Endothelial cell of hepatic sinusoid (primary cell): Measurements from ENCODE around the gene ABHD17C.

ENCODE experiments used
- in situ Hi-C: cut with HindIII; loops from 2 replicates; pipeline ENCODE4 v1.10.0; 2017; ENCODE audit warnings: low sequenced_read_pairs

ABHD17C gene

DNA sequence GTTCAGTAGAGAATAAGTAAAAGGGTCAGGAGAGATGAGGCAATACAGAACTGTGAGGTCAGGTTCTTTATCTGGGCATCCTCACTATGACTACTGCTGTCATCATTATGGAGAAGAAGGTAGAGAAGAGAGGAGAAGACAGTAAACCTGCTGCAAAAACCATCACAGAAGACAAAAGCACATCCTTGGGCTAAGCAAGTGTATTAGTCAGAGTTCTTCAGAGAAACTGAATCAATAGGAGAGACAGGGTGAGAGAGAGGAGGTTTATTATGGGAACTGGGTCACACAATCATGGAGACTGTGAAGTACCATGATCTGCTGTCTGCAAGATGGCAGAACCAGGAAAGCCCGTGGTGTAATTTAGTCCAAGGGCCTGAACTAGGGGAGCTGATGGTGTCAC, 9.5 kb upstream of the ABHD17C start:
- in situ Hi-C loops, result no loop called here

DNA sequence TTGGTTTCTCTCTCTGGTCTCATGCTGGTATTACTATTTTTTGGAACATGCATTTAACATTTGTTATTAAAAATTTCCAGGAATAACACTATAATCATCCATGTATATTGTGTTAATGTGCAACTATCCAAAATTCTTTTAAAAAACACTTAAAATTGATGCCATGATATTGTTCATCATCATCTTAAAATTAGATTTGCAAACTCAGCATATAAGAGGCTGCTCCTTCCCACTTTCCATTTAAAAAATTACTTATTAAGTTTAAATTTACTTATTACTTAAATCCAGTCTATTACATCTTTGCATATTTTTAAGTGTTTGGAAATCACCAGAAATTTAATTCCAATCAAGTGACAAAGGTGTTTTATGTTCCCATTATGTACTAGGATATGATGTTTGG, 5.8 kb upstream of the ABHD17C start:
- in situ Hi-C loops, result no loop called here

DNA sequence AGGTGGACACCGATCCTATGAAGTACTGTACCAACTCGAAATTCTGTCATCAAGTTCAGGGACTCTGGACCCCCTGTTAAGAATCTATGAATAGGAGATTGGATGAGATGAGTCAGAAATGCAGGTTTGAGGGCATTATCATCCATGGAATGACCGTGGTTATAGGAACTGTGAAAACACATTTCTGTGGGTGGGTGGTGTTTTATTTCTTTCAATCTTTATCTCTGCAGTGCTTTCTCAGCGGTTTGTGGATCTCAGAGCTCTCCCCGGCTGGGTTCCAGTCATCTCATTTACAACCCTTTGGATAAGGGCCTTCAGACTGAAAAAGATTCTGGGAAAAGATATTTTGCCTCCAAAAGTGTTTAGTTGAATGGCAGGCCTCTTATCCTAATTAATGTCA, 5.4 kb upstream of the ABHD17C start:
- in situ Hi-C loops, result no loop called here

GRCh38 chr15:80691575-80691974, 3.5 kb upstream of the ABHD17C start:
- in situ Hi-C loops, result no loop called here

DNA sequence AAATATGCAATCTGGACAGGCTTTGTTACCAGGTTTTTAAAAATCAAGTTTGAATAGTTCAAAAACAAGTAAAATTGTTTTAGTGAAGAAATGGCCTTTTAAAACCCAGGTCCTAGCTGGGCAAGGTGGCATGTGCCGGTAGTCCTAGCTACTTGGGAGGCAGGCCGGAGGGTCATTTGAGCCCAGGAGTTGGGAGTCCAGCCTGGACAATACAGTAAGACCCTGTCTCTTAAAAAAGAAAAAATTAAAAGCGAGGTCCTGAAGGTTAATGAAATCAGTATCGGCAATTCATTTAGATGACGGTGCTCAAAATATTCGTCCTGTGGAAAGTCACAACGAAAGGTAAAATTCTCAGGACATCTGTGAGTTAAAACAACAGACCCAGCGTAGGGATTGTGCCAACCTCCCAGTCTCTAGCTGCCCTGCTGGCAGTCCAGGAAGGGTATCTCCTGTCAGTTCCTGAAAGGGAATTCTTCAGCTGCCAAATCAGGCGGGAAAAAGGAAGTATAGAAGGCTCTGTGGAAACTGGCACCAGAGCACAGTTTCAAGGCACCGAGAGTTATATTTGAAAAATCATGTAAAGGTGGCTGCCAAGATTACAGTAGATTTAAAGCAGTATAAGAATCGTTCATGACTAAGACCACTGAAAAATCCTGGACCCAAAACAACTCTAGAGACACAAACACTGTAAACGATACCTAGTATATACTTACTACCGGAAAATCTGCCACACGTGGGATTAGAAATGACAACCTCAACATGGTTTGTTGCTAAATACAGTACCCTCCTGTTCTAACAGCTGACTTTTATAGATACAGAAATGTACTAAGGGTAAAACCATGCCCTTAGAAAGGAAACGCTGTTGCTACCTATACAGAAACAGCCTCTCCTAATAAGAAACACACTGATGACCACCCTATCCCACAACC, 1.2 kb upstream of the ABHD17C start:
- in situ Hi-C loops, result no loop called here

DNA sequence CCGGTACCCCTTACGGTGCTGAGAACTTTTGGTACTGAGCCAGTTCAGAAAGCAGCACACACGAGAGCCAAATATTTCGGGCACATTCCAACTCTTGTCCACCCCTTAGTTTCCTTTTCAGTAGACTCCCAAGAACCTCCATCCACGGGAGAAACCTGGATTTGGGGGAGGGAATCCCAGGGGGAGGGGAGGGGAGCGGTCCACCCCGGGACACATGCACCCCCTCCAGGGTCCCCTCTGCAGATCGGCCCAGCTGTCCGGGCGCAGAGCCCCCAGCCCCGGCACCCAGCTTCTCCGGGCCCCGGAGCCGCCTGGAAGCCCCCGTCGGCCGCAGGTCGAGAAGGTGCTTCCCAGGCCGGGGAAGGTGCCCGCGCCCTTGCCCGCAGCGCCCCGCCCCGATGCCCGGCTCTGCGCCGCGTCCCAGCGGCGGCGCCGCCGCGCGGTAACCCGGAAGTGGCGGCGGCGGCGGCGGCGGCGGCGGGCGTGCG, 455 bp upstream of the ABHD17C start:
- in situ Hi-C loops, result no loop called here

DNA sequence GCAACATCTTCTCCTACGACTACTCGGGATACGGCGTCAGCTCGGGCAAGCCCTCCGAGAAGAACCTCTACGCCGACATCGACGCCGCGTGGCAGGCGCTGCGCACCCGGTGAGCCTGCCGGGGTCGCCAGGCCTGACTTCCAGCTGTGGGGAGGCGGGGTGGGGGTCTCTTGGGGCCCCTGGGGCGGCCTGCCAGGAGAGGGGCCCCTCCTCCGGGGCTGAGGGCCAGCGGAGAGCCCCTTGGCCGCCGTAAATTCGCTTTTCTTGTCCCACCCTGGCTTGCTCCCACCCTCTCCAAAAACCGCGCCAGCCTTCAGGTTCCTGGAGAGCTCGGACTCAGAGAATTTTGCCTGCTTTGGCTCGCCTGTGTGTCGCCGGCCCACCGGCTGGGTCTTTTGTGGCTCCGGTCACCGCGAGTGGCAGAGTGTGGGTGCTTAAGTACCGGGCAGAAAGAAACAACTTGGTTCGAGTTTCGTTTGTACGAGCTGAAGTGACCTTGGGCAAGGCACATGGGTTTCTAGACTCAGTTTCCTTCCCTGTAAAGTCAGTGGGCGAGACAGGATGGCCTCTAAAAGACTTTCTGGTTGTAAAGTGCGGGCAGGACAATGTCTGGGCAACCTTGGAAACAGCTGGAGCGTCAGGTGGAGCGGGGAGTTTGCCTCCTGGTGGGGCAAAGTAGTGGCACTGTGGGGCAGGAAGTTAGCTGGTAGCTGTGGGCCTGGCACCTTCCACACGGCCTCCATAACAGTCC, 976 bp downstream of the ABHD17C start:
- in situ Hi-C loops, result no loop called here

DNA sequence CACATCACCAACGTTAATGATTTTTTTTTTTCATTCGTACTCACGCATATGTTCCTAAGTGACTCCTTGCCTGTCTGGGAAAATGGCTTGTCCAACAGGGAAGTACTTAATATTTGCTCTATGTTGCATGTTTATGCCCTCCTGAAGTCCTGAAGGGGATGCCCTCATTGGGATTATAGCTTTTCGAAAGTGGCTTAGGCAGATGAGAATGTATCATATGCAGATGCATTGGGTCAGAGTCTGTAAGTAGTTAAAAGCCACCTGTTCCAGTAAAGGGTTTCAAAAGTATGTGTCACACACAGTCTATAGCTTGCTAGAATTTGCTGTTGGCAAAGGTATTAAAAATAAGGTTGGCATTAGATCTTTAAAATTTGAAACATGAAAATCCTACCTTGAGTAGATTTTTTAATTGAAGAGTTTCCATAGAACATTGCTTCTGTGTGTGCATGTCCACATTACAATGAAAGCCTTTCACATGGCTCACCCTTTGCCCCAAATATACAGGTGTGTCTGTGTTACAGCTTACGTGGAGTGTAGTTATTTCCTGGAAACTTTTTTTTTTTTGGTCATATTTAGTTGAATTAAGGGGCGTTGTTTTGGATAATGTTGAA, 2.1 kb downstream of the ABHD17C start:
- in situ Hi-C loops, result no loop called here

DNA sequence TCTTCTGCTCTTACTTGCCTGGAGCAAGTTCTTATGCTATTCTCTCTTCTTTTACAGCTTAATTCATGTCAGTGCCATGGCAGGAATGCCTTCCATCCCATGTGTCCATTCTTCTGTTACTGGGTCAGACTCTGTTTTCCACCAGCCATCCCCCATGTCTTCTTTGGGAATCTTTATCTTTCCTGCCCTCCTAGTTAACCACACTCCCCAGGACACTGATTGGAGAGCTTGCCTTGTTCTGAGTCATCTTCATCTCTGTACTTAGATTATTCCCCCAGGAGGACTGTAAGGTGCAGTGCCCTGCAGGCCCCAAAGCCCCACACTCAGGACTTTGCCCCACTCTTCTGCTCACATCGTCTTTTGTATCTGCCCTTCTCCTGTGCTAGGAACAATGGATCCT, 3.6 kb downstream of the ABHD17C start:
- in situ Hi-C loops, result no loop called here

- in situ Hi-C loops, result no loop called here
Measured at GRCh38 chr15:80699981-80700380, 4.9 kb downstream of the ABHD17C start.

GRCh38 chr15:80701676-80702311, 6.7 kb downstream of the ABHD17C start:
- in situ Hi-C loops, result no loop called here

DNA sequence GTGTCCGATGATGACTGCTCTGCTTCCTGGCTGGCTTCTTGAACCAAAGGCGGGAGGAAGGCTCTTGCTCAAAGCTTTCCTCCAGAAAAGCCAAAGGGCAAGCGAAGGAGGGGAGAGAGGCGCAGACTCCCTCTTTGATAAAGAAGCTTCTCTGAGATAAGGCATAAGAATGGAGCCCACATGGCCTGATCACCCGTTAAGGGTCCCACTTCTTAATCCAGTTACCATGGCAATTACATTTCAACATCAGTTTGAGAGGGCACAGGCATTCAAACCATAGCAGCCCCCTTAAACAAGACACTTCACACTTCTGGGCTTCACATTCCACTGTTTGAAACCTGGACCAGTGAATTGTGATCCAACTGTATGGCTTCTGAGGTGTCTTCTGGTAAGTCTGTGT, 8.0 kb downstream of the ABHD17C start:
- in situ Hi-C loops, result no loop called here

DNA sequence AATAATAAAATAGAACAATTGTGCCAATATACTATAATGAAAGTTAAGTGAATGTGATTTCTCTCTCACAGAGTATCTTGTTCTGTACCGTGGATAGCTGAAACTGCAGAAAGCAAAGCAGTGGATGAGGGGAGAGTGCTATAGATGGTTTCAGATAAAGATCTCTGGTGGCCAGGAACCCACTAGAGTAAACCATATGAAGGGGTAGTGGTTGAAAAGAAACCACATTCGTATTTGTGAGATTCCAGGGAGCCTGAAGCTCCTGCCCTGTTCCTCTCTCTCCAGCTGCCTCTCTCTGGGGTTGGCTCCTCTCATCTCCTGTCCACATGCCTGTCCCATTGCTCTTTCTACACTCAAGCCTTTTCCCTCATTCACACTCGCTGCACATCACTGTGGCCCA, 8.9 kb downstream of the ABHD17C start:
- in situ Hi-C loops, result no loop called here

- in situ Hi-C loops, result no loop called here
Measured at GRCh38 chr15:80706161-80706560, 11.1 kb downstream of the ABHD17C start.

GRCh38 chr15:80709542-80709941, 14.4 kb downstream of the ABHD17C start:
- in situ Hi-C loops, result no loop called here

GRCh38 chr15:80710635-80711554, 15.8 kb downstream of the ABHD17C start:
- in situ Hi-C loops, result no loop called here

- in situ Hi-C loops, result no loop called here
Measured at GRCh38 chr15:80711886-80712285, 16.8 kb downstream of the ABHD17C start.

DNA sequence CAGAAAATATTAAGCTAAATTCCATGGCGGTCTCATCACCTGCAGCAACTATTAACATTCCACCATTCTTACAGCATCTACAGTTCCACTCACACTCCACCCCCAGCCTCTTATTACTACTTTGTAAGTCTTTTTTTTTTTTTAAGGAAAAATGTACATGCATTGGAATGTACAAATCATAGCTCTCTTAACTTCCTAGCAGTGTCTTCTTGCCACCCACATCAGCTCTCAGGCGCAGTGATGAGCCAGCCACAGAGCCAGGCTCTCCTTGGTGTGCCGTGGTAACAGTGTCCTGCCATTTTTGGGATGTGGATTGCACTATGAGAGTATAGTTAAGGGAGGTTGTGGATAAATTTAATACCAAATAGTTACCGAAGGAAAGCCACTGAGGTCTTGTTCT, 17.8 kb downstream of the ABHD17C start:
- in situ Hi-C loops, result no loop called here

- in situ Hi-C loops, result no loop called here
Measured at GRCh38 chr15:80721476-80721875, 26.4 kb downstream of the ABHD17C start.

- in situ Hi-C loops, result no loop called here
Measured at GRCh38 chr15:80722811-80723210, 27.7 kb downstream of the ABHD17C start.
